GM12873 (cell line): Measurements from ENCODE around the gene WDR48.

ENCODE experiments used
- TF ChIP-seq, protein P1 (sequence below): IDR thresholded peaks from 2 replicates; pipeline ENCODE4 v1.5.1; 2012; ENCODE audit warnings: low read depth, mild to moderate bottlenecking, moderate library complexity, low read length, control low read depth; ENCODE audit not compliant: insufficient read depth; ENCODE audit errors: missing control alignments

The WDR48 gene

DNA sequence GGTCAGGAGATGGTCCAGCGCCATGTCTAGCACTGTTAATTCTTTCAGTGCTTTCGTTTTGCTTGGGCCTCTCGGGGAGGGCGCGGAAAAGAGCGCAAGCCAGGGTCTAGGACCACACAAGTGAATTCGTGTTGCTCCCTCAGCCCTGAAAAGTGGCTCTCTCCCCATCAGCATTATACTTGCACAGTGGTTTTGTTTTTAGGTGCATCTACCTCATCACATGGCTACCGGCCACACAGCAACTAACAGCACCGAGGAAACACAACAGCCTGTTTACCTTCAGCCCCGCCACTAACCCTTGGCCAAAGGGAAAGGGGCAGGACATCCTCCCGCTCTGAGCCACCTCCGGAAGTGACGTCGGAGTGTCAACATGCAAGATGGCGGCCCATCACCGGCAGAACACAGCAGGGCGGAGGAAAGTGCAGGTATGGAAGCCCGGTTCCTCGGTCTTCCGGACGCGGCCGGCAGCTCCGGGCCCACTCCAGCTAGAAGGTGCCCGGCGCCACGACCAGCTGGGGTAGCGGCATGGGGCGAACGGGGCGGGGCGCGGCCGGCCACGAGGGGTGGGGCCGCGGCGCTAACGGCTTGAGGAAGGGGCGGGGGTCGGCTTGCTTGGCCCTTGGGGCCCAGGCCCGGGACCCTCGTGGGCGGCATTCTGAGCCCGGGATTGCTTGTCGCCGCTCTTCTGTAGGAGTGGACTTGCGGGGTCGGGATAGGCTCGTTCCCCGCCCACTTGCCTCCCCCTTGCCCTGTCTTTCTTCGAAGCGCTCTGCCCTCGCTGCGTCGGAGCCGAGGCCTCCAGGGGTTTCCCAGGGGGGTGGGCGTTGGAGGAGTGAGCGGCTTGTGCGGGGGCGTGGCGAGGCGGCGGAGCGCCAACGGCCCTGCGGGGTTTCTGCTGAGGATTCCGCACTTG, at the start of gene WDR48, which contains the start of gene SCN11A:
TSS of gene WDR48 (plus strand) at position 368 of the 913 bp plus-strand sequence. CDS start at position 378, 10 bp downstream.
TSS of gene SCN11A (minus strand) at position 296 of the 913 bp plus-strand sequence. CDS start 101,582 bp downstream, outside the sequence.
- TF ChIP-seq, protein P1, sequence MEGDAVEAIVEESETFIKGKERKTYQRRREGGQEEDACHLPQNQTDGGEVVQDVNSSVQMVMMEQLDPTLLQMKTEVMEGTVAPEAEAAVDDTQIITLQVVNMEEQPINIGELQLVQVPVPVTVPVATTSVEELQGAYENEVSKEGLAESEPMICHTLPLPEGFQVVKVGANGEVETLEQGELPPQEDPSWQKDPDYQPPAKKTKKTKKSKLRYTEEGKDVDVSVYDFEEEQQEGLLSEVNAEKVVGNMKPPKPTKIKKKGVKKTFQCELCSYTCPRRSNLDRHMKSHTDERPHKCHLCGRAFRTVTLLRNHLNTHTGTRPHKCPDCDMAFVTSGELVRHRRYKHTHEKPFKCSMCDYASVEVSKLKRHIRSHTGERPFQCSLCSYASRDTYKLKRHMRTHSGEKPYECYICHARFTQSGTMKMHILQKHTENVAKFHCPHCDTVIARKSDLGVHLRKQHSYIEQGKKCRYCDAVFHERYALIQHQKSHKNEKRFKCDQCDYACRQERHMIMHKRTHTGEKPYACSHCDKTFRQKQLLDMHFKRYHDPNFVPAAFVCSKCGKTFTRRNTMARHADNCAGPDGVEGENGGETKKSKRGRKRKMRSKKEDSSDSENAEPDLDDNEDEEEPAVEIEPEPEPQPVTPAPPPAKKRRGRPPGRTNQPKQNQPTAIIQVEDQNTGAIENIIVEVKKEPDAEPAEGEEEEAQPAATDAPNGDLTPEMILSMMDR = no peak

DNA sequence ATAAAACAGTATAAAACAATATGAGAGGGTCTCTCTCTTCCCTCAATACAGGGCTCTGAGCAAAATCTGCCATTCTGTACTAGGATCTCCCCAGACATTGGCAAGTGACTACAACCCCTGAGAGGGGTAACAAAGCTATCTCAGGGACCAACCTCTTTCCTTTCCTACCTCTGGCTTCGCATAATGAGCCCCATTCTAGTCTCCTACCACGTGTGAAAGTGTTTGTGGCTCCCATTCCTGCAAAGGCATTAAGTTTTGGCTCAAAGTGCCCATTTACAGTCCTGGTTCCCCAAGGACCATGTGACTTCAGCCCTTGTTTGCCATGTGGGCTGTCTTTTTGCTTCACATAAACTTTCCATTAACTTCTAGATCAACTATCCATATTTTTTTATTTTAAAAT, 46.5 kb upstream of the WDR48 start:
- TF ChIP-seq, protein P1 = no peak

DNA sequence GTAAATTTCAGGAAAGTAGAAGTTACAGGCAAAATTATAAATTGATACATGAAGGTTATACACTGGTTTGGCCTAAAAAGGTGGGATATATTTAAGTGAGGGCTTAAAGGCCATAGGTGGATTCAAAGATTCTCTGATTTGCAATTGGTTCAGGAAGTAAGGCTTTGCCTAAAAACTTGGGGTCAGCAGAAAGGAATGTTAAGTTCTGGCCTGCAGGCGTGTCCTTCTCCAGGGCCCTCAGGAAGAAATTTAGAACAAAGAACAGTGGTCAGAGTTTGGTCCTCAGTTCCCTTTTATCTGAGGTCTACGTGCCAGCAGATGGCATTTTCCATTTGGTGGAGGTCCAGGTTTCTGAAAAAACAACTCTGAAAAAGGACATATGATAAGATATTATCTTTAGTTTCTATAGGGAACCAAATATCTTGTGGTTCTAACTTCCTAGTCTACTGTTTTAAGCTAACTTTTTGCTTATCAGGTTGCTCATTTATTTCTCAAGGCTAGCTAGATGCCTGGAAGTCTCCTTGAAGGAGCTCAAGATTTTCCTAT, 40.6 kb upstream of the WDR48 start:
- TF ChIP-seq, protein P1 = no peak

DNA sequence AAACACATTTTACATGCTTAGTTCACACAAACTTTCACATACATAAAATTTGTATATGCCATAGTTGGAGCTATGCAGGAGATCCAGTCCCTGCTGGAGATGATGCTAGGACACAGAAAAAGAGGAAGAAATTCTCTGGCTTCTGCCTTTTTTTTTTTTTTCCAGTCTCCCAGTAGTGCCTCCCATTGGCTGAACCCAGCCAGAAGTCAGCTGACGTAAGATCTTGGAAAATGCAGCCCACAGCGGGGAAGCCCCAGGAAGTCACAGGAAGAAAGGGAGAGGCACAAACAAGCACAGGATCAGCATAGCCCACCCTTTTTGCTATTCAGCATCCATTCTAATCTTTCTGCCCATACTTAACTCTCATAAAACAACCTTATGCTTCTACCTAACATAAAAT, 38.5 kb upstream of the WDR48 start:
- TF ChIP-seq, protein P1 = no peak

DNA sequence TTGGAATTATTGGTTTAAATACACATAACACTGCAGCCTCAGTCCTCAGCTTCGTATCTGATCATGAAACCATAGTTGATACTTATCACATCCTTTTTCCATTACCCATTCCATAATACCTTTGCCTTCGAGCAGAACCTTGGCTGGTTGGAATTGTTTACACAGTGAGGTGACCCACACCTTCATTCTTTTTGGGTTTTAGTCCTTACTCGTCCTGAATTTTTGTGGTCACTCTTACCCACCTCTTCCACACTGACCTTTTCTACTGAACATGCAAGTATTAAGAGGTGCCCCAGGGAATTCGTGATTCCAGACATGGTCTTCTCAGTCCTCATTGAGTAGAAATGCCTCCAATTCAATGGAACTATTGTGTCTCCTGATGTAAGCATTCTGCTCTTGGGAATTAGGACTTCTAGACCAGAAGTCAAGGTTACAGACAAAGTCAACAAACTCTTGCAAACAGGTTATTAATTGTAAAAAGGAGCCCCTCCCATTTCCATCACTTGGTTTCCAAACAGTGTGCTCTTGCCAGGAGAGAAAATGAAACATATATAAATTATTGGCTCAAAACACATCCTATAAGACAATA, 37.8 kb upstream of the WDR48 start:
- TF ChIP-seq, protein P1 = no peak

DNA sequence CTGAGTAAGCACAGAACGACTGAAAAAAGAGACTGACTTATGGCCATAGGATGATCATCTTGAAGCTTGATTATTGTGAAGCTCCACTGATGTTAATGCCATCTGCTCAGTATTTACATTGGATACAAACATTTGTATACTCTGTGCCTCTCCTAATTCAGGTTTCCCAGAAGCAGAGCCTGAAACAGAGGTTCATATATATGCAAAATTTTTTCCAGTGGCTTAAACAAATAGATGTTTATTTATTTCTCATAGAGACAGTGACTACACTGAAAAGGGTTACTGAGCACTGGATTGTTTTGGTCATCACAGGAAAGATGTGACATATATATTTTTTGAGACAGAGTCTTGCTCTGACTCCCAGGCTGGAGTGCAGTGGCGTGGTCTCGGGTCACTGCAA, 36.4 kb upstream of the WDR48 start:
- TF ChIP-seq, protein P1 = no peak

DNA sequence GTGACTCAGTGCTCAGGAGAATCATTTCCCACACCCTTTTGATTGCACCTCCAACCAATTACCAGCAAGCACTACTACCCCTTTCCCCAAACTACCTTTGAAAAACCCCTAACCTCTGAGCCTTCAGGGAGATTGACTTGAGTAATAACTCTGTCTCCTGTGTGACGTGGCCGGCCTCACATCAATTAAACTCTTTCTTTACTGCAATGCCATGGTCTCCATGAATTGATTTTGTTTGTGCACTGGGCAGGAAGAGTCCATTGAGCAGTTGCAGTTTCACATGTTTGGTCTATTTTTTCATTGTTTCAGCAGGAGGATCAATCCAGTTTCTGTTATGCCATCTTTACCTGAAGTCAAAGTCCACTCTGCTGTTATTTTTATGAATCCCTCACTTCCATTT, 32.5 kb upstream of the WDR48 start:
- TF ChIP-seq, protein P1 = no peak
